Measurements from ENCODE around the gene ZNF598.

DNA sequence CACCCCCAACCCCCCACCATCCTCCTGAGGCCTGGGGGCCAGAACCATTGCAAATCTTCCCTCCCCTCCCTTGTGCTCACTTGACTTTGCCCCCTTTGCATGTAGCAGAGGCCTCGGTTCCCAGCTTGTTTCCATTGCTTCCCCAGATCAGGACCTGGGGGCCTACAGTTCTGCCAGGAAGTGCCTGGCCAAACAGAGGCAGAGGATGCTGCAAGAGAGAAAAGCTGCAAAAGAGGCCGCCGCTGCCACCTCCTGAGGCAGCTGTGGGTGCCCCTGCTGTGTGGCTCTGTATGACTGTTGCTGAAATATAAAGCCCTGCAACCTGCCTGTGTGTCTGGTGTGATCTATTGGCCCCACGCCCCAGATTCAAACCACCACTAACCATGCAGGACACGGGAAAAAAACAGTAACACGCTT, 48.0 kb downstream of the ZNF598 start:
- TF ChIP-seq HNRNPL (IDR thresholded peaks at IDR 0.05; ENCODE audit: low read depth, low read length) (no peak), POLR2AphosphoS5 (IDR thresholded peaks at IDR 0.05; ENCODE audit: low read depth, low read length) (no peak; the same call in 1 of the 2 replicates), MZF1 (CRISPR knock-in tag; IDR thresholded peaks at IDR 0.05; ENCODE audit: borderline replicate concordance) (no peak), RBAK (CRISPR knock-in tag; IDR thresholded peaks at IDR 0.05) (no peak), HDAC6 (IDR thresholded peaks at IDR 0.05; ENCODE audit: low read depth, low read length) (no peak), MTA3 (CRISPR knock-in tag; IDR thresholded peaks at IDR 0.05) (no peak), DR1 (CRISPR knock-in tag; IDR thresholded peaks at IDR 0.05) (no peak), ZNF264 (CRISPR knock-in tag; IDR thresholded peaks at IDR 0.05) (no peak), MBD4 (IDR thresholded peaks at IDR 0.05; ENCODE audit: borderline replicate concordance, low read length) (no peak), TARDBP (CRISPR knock-in tag; IDR thresholded peaks at IDR 0.05) (no peak)
- TF ChIP-seq, protein P1, sequence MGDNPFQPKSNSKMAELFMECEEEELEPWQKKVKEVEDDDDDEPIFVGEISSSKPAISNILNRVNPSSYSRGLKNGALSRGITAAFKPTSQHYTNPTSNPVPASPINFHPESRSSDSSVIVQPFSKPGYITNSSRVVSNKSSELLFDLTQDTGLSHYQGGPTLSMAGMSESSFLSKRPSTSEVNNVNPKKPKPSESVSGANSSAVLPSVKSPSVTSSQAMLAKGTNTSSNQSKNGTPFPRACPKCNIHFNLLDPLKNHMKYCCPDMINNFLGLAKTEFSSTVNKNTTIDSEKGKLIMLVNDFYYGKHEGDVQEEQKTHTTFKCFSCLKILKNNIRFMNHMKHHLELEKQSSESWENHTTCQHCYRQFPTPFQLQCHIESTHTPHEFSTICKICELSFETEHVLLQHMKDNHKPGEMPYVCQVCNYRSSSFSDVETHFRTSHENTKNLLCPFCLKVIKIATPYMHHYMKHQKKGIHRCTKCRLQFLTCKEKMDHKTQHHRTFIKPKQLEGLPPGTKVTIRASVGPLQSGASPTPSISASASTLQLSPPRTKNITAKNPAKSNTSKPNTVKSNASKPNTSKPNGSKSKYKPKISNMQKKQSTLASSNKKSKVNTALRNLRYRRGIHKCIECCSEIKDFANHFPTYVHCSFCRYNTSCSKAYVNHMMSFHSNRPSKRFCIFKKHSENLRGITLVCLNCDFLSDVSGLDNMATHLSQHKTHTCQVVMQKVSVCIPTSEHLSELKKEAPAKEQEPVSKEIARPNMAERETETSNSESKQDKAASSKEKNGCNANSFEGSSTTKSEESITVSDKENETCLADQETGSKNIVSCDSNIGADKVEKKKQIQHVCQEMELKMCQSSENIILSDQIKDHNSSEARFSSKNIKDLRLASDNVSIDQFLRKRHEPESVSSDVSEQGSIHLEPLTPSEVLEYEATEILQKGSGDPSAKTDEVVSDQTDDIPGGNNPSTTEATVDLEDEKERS (CRISPR knock-in tag; IDR thresholded peaks at IDR 0.05): no peak
- TF ChIP-seq, protein P2, sequence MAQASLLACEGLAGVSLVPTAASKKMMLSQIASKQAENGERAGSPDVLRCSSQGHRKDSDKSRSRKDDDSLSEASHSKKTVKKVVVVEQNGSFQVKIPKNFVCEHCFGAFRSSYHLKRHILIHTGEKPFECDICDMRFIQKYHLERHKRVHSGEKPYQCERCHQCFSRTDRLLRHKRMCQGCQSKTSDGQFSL (CRISPR knock-in tag; IDR thresholded peaks at IDR 0.05): no peak
- TF ChIP-seq, protein P3, sequence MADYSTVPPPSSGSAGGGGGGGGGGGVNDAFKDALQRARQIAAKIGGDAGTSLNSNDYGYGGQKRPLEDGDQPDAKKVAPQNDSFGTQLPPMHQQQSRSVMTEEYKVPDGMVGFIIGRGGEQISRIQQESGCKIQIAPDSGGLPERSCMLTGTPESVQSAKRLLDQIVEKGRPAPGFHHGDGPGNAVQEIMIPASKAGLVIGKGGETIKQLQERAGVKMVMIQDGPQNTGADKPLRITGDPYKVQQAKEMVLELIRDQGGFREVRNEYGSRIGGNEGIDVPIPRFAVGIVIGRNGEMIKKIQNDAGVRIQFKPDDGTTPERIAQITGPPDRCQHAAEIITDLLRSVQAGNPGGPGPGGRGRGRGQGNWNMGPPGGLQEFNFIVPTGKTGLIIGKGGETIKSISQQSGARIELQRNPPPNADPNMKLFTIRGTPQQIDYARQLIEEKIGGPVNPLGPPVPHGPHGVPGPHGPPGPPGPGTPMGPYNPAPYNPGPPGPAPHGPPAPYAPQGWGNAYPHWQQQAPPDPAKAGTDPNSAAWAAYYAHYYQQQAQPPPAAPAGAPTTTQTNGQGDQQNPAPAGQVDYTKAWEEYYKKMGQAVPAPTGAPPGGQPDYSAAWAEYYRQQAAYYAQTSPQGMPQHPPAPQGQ (CRISPR knock-in tag; IDR thresholded peaks at IDR 0.05; ENCODE audit: borderline replicate concordance): no peak

Measured in HepG2 (cell line).